ENCODE measurements around the gene OR7C2.

- no peak for TF ChIP-seq CTCF (optimal IDR thresholded peaks at IDR 0.05 in 1 of 3, IDR thresholded peaks at IDR 0.05 in 1 of 3, conservative IDR thresholded peaks at IDR 0.05 in 1 of 3; ENCODE audit: extremely low read depth in 1 of 3, insufficient read depth in 2 of 3, low read length in 3 of 3)
- TF ChIP-seq EZH2 (IDR thresholded peaks at IDR 0.05; ENCODE audit: low read length), result no peak
Observed at GRCh38 chr19:14957464-14957863, 16.2 kb downstream of the OR7C2 start.

All from keratinocyte (primary cell).